HepG2 (cell line): ENCODE results near the gene CLDN5. TPM values are rescaled to one million over a fixed set of nuclear protein-coding genes. Genes with fewer than 3 reads are reported as not detected.

Experiments
- BATF2 ChIP-seq: sonication (generic); formaldehyde crosslinking; IDR thresholded peaks from 2 replicates; pipeline ENCODE4 v1.8.0; 2022; ENCODE audit warnings: mild to moderate bottlenecking, missing genetic modification reagents, moderate library complexity
- CHD2 ChIP-seq: IDR thresholded peaks from 2 replicates; pipeline ENCODE4 v1.6.1; 2011; ENCODE audit warnings: low read depth, low read length, improper control_type of control experiment
- HCFC1 ChIP-seq: fragments of 150-350 bp; IDR thresholded peaks from 2 replicates; pipeline ENCODE4 v1.6.1; 2014; ENCODE audit warnings: low read depth, low read length
- MXI1 ChIP-seq: IDR thresholded peaks from 3 replicates; pipeline ENCODE4 v1.6.1; 2012; ENCODE audit warnings: low read depth, low read length, inconsistent platforms, borderline replicate concordance
- SRSF4 ChIP-seq: fragments of 200-400 bp; formaldehyde crosslinking; IDR thresholded peaks from one replicate; pipeline ENCODE4 v1.6.1; 2018; ENCODE audit warnings: mild to moderate bottlenecking, low read depth, low read length, moderate library complexity; ENCODE audit not compliant: poor library complexity, severe bottlenecking
- ZSCAN31 ChIP-seq: sonication (generic); formaldehyde crosslinking; IDR thresholded peaks from 2 replicates; pipeline ENCODE4 v1.5.0; 2020; ENCODE audit warnings: low read depth, mild to moderate bottlenecking, missing genetic modification reagents
- polyA plus RNA-seq, 8 experiments: library from polyadenylated mRNA; depleted of rRNA in 3 of 8; stranded (reverse) in 7 of 8; unstranded in 1 of 8; fragments of >200 nt; fragmentation: Illumina TruSeq in 4 of 8; extraction: Trizol in 4 of 8; gene quantifications; 2 replicates each; pipeline versions ENCODE4 v1.2.1 to v1.2.3, GENCODE V29; 2011 to 2016; ENCODE audit warnings: low read depth in 4 of 8, missing spikeins in 1 of 8, mixed read lengths in 1 of 8; ENCODE audit not compliant: insufficient read depth in 1 of 8
- total RNA-seq, 5 experiments: library from RNA; depleted of rRNA; stranded (reverse); fragments of >200 nt; fragmentation: Illumina TruSeq; extraction: Trizol; gene quantifications; 2 replicates each; pipeline ENCODE4 v1.2.3, GENCODE V29; 2016; ENCODE audit warnings: low read depth in 1 of 5
- TF ChIP-seq, protein P1 (sequence below): sonication (generic); formaldehyde crosslinking; IDR thresholded peaks from 2 replicates; pipeline ENCODE4 v1.9.0; 2022; ENCODE audit warnings: missing genetic modification reagents, mild to moderate bottlenecking, borderline replicate concordance
- TF ChIP-seq, protein P2 (sequence below): sonication (generic); formaldehyde crosslinking; IDR thresholded peaks from 2 replicates; pipeline ENCODE4 v1.5.0; 2020; ENCODE audit warnings: missing genetic modification reagents, mild to moderate bottlenecking, borderline replicate concordance

The CLDN5 gene
- total and polyA plus RNA-seq, 2 of the 13 experiments (the other 11 are each of a cell fraction or from before 2014, with no cell fraction given) = not detected

- TF ChIP-seq, protein P1, sequence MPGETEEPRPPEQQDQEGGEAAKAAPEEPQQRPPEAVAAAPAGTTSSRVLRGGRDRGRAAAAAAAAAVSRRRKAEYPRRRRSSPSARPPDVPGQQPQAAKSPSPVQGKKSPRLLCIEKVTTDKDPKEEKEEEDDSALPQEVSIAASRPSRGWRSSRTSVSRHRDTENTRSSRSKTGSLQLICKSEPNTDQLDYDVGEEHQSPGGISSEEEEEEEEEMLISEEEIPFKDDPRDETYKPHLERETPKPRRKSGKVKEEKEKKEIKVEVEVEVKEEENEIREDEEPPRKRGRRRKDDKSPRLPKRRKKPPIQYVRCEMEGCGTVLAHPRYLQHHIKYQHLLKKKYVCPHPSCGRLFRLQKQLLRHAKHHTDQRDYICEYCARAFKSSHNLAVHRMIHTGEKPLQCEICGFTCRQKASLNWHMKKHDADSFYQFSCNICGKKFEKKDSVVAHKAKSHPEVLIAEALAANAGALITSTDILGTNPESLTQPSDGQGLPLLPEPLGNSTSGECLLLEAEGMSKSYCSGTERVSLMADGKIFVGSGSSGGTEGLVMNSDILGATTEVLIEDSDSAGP (CRISPR knock-in tag) = peak; percentile 30; the same call in 1 of the 2 replicates
- peak; percentile 81 for TF ChIP-seq HCFC1
- peak; percentile 92 for TF ChIP-seq MXI1
- TF ChIP-seq BATF2 (CRISPR knock-in tag) = no peak
- peak; percentile 58 for TF ChIP-seq ZSCAN31
- TF ChIP-seq, protein P2, sequence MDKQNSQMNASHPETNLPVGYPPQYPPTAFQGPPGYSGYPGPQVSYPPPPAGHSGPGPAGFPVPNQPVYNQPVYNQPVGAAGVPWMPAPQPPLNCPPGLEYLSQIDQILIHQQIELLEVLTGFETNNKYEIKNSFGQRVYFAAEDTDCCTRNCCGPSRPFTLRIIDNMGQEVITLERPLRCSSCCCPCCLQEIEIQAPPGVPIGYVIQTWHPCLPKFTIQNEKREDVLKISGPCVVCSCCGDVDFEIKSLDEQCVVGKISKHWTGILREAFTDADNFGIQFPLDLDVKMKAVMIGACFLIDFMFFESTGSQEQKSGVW (CRISPR knock-in tag) = no peak
- 0 out of 2 replicates have a peak, but pooled peaks have one; percentile 43 for TF ChIP-seq CHD2
- no peak for TF ChIP-seq SRSF4
These were observed 44.6 kb downstream of the CLDN5 start, which contains the start of gene CDC45 (continued) for GRCh38 chr22:19479355-19480172.
